ENCODE results near the gene RCC2.
"Not testable (repeated sequence)": the region's sequence is repeated elsewhere in the genome, so short reads cannot be mapped to it uniquely, and the experiment has no call there.

RCC2 gene

DNA sequence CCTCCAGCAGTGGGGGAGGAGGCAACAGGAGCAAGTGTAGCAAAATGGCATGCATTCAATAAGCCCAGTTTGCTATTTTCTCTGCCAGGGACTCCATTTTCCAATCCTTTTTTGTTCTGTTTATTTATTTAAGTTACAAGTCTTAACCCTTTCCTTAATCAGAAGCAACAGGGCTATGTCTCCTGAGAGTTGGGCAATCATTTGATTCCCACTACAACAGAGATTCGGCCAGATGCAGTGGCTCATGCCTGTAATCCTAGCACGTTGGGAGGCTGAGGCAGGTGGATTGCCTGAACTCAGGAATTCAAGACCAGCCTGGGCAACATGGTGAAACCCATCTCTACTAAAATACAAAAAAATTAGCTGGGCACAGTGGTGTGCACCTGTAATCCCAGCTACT is 25.5 kb downstream of the RCC2 start:
- no peak overlapping the region for H3K4me3 ChIP-seq (ENCODE audit: low read depth, low read length)
- H3K27me3 ChIP-seq (ENCODE audit: control insufficient read depth, insufficient read depth, low read length) = no peaks in the 10 kb centered on the region
- H3K27ac ChIP-seq = no peak overlapping the region
- no peak overlapping the region for H3K9ac ChIP-seq
- H2AFZ ChIP-seq = no peak overlapping the region
- TF ChIP-seq, protein P1, sequence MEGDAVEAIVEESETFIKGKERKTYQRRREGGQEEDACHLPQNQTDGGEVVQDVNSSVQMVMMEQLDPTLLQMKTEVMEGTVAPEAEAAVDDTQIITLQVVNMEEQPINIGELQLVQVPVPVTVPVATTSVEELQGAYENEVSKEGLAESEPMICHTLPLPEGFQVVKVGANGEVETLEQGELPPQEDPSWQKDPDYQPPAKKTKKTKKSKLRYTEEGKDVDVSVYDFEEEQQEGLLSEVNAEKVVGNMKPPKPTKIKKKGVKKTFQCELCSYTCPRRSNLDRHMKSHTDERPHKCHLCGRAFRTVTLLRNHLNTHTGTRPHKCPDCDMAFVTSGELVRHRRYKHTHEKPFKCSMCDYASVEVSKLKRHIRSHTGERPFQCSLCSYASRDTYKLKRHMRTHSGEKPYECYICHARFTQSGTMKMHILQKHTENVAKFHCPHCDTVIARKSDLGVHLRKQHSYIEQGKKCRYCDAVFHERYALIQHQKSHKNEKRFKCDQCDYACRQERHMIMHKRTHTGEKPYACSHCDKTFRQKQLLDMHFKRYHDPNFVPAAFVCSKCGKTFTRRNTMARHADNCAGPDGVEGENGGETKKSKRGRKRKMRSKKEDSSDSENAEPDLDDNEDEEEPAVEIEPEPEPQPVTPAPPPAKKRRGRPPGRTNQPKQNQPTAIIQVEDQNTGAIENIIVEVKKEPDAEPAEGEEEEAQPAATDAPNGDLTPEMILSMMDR (IDR thresholded peaks at IDR 0.05) = no peak
- H3K36me3 ChIP-seq (ENCODE audit: control insufficient read depth, insufficient read depth, low read length) = no peaks in the 10 kb centered on the region
- peaks cover 2% of the 10 kb centered on the region for H3K79me2 ChIP-seq
- no peaks in the 10 kb centered on the region for H3K9me3 ChIP-seq (ENCODE audit: control insufficient read depth, low read length)
- no peak overlapping the region for H3K4me2 ChIP-seq (ENCODE audit: low read length)
- no peaks in the 10 kb centered on the region for H3K4me1 ChIP-seq

DNA sequence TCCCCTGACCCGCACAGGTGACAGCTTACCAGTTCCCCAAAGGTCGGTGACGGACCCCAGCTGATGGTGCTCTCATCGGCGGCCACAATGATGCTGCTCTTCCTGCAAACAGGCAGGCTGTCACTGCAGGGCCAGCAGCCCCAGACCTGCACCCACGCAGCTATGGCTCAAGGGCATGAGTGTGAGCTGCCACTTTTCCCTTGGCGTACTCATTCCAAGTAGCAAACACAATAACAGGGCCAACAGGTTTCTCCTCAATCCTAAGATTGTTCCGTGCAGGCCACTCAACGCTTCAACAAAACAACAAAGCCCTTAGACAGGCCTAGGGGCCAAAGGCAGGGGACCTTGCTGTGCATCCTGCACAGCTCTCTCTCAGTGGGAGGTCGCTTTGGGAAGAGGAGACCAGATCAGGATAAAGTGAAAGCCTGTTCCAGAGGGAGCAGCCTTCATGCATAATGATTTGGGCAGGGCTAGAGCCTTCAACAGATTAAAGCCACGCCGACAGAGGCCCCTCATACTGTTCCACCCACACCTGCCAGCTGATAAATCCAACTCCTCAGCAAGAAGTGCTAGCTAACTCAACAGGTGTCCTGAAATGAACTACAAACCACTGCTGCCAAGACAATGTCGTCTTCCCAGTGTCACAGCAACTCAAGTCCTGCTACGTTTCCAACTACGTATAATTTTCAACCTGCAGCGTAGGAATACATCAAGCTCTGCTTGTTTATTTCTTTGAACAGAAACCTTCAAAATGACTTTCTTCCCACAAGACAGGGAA is 27.2 kb downstream of the RCC2 start:
- Histone ChIP-seq H2AFZ (no peak overlapping the region), H3K27ac (no peak overlapping the region)

DNA sequence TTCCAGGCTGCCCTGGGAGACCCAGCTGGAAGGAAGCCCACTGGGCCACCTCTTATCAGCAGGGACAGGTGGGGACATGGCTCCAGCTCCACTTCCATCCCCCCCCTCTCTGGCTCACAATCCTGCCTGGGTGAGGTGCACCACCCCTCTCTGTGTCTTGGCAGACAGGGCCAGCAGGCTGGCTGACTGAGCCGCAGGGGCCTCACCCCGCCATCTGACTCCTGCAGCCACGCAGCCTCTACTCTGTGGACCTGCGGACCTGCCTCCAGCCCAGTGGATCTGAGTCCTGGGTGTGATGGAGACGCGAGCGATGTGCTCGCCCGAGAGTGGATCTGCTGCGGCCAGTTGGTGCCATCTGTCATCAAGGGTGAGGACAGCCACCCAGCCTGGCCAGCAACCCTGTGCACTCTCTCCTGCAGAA is 30.1 kb downstream of the RCC2 start:
- Histone ChIP-seq H3K79me2 (no peaks in the 10 kb centered on the region), H3K27ac (no peak overlapping the region), H2AFZ (no peak overlapping the region), H3K4me2 (ENCODE audit: low read length) (no peak overlapping the region), H3K36me3 (ENCODE audit: control insufficient read depth, insufficient read depth, low read length) (no peaks in the 10 kb centered on the region), H3K9ac (no peak overlapping the region), H3K4me3 (ENCODE audit: low read depth, low read length) (no peak overlapping the region), H3K27me3 (ENCODE audit: control insufficient read depth, insufficient read depth, low read length) (no peaks in the 10 kb centered on the region), H3K9me3 (ENCODE audit: control insufficient read depth, low read length) (no peaks in the 10 kb centered on the region), H3K4me1 (no peaks in the 10 kb centered on the region)
- TF ChIP-seq, protein P1 (IDR thresholded peaks at IDR 0.05) = no peak

More for the DNA sequence above, 27.2 kb downstream of the RCC2 start:
- TF ChIP-seq, protein P1 (IDR thresholded peaks at IDR 0.05) = no peak
- Histone ChIP-seq H3K4me1 (no peaks in the 10 kb centered on the region), H3K4me2 (ENCODE audit: low read length) (no peak overlapping the region), H3K9ac (no peak overlapping the region), H3K9me3 (ENCODE audit: control insufficient read depth, low read length) (no peaks in the 10 kb centered on the region), H3K36me3 (ENCODE audit: control insufficient read depth, insufficient read depth, low read length) (no peaks in the 10 kb centered on the region), H3K79me2 (peaks cover 2% of the 10 kb centered on the region), H3K4me3 (ENCODE audit: low read depth, low read length) (no peak overlapping the region), H3K27me3 (ENCODE audit: control insufficient read depth, insufficient read depth, low read length) (no peaks in the 10 kb centered on the region)

DNA sequence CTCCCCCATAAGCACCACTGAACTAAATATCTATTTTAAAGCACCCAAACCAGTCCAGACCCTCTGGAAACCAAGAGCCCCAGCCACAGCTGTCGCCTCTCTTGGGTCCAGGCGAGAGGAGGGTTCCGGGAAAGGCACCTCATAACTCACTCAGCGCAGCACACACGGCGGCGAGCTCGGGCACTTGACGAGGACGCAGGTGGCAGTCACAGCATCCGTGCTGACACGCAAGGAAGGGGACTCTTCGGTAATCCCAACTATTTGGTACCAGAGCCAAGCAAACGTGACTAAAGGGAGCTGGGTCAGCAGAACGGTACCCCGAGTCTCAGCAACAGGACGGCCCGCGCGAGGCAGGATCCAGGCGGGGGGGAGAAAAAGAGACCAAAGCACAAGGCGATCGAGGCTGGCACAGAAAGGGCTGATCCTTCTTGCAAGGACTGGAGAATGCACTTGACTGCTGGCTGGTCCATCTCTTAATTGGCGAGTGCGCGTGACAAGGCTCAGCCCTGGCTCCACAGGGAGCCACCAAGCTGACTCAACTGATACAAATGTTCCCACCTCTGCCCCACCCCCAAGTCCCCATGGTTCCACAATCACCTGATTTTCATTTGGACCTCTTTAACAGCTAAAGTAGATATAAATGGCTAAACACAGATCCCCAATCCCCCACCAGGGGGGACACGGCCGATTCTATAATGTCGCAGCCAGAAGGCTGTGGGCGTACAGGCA is 31.5 kb downstream of the RCC2 start:
- H2AFZ ChIP-seq; H3K4me1 ChIP-seq; H3K4me3 ChIP-seq (ENCODE audit: low read depth, low read length); H3K27me3 ChIP-seq (ENCODE audit: control insufficient read depth, insufficient read depth, low read length); H3K9me3 ChIP-seq (ENCODE audit: control insufficient read depth, low read length); H3K27ac ChIP-seq; H3K79me2 ChIP-seq; H3K36me3 ChIP-seq (ENCODE audit: control insufficient read depth, insufficient read depth, low read length); H3K4me2 ChIP-seq (ENCODE audit: low read length); H3K9ac ChIP-seq: not testable (repeated sequence)

DNA sequence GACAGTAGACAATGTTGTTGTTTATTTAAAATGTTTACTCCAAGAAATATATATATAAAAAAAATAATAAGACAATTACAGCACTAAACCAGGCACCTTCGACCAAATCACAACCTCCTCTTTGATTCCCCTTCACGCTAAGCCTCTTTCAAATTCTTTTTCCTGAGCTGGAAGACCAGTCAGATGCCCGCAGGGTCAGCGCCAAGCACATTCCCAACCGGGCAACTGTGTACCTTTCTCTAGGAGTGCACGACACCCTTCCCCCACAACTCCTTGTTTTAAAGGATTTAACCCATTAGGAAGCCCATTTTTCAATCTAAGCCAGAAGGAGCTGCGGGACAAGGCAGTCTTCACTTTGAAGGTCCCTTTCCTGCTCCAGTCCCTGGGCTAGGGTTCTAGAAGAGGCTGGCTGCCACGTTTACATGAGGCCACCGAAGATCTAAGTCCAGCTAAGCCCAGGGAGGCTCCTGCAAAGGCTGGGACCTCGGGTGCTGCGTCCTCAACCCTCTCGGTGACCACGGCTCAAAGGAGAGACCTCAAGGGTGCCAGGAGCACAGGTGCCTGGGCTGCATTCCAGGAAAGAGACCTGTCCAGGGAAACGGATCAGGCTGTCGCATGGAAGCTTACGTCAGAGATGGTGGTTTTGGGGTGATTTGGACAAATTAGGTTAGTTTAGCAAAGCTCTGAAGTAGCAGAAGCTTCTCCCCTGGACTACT is 32.6 kb downstream of the RCC2 start:
- not testable (repeated sequence) for H3K9me3 ChIP-seq (ENCODE audit: control insufficient read depth, low read length); H3K4me3 ChIP-seq (ENCODE audit: low read depth, low read length); H3K36me3 ChIP-seq (ENCODE audit: control insufficient read depth, insufficient read depth, low read length); H3K4me1 ChIP-seq; H3K27me3 ChIP-seq (ENCODE audit: control insufficient read depth, insufficient read depth, low read length); H3K27ac ChIP-seq; H3K4me2 ChIP-seq (ENCODE audit: low read length); H2AFZ ChIP-seq; H3K9ac ChIP-seq; H3K79me2 ChIP-seq
